Neural cell (in vitro differentiated cells): ENCODE results near the gene GALK2. TPM values are rescaled to one million over a fixed set of nuclear protein-coding genes. Genes with fewer than 3 reads are reported as not detected.

Source experiments
- H2AFZ ChIP-seq: fragments of 200-600, 300-800 bp; sonication (generic), shearing (Covaris generic); 2 replicates; pipeline ENCODE4 v1.6.0; 2014; ENCODE audit warnings: low read depth, mild to moderate bottlenecking, antibody characterized with exemption, low read length, moderate library complexity
- H3F3A ChIP-seq: fragments of 200-600 bp; shearing (Covaris generic); 2 replicates; pipeline ENCODE4 v1.6.1; 2016; ENCODE audit warnings: mild to moderate bottlenecking, moderate library complexity, mixed read lengths, antibody characterized with exemption, low read length; ENCODE audit not compliant: insufficient read depth, poor library complexity, severe bottlenecking
- H3K27ac ChIP-seq: fragments of 200-600, 300-800 bp; sonication (generic), shearing (Covaris generic); 2 replicates; pipeline ENCODE4 v1.5.1; 2014; ENCODE audit warnings: mild to moderate bottlenecking, low read length, moderate library complexity
- H3K27me3 ChIP-seq: fragments of 300-800, 200-600 bp; sonication (generic), shearing (Covaris generic); 2 replicates; pipeline ENCODE4 v1.6.0; 2014; ENCODE audit warnings: mild to moderate bottlenecking, low read depth, low read length, moderate library complexity; ENCODE audit not compliant: insufficient read depth
- H3K36me3 ChIP-seq: fragments of 300-800, 200-600 bp; sonication (generic), shearing (Covaris generic); 2 replicates; pipeline ENCODE4 v1.5.1; 2014; ENCODE audit warnings: mild to moderate bottlenecking, antibody characterized with exemption, low read length, moderate library complexity; ENCODE audit not compliant: insufficient read depth
- H3K4me2 ChIP-seq: fragments of 300-800, 200-600 bp; sonication (generic), shearing (Covaris generic); 2 replicates; pipeline ENCODE4 v1.6.0; 2014; ENCODE audit warnings: mild to moderate bottlenecking, low read length
- H3K4me3 ChIP-seq: fragments of 300-800, 200-600 bp; sonication (generic), shearing (Covaris generic); 2 replicates; pipeline ENCODE4 v1.5.1; 2014; ENCODE audit warnings: mild to moderate bottlenecking, low read length, moderate library complexity
- H3K79me2 ChIP-seq: fragments of 200-600 bp; shearing (Covaris generic); replicated peaks from 2 replicates; pipeline ENCODE4 v1.6.0; 2014; ENCODE audit warnings: mild to moderate bottlenecking, low read length, moderate library complexity; ENCODE audit not compliant: insufficient read depth
- H3K9ac ChIP-seq: fragments of 300-800, 200-600 bp; sonication (generic), shearing (Covaris generic); 2 replicates; pipeline ENCODE4 v1.6.1; 2016; ENCODE audit warnings: mild to moderate bottlenecking, low read length, mixed read lengths
- H3K9me2 ChIP-seq: fragments of 200-600 bp; shearing (Covaris generic); 2 replicates; pipeline ENCODE4 v1.6.1; 2016; ENCODE audit warnings: mild to moderate bottlenecking, low read length, mixed read lengths; ENCODE audit not compliant: insufficient read depth
- H3K9me3 ChIP-seq: fragments of 200-600, 300-800 bp; sonication (generic), shearing (Covaris generic); 2 replicates; pipeline ENCODE4 v1.6.1; 2016; ENCODE audit warnings: mild to moderate bottlenecking, mixed run types, low read length, moderate library complexity, mixed read lengths
- H4K20me1 ChIP-seq: fragments of 200-600 bp; shearing (Covaris generic); 2 replicates; pipeline ENCODE4 v1.6.1; 2016; ENCODE audit warnings: mild to moderate bottlenecking, mixed run types; ENCODE audit not compliant: insufficient read depth
- CTCF ChIP-seq: fragments of 450-650 bp; IDR thresholded peaks from 2 replicates; pipeline ENCODE4 v1.5.1; 2014; ENCODE audit warnings: antibody characterized with exemption, mild to moderate bottlenecking, moderate library complexity; ENCODE audit not compliant: poor library complexity, severe bottlenecking
- EP300 ChIP-seq: fragments of 450-650 bp; conservative IDR thresholded peaks from 2 replicates; pipeline ENCODE4 v1.6.1; 2014; ENCODE audit warnings: antibody characterized with exemption, mild to moderate bottlenecking, moderate library complexity; ENCODE audit not compliant: poor library complexity, severe bottlenecking
- EZH2 ChIP-seq: fragments of 200-600, 300-800 bp; shearing (Covaris generic), sonication (generic); IDR thresholded peaks from 2 replicates; pipeline ENCODE4 v1.6.1; 2014; ENCODE audit warnings: antibody characterized with exemption, low read length, borderline replicate concordance, mild to moderate bottlenecking; ENCODE audit not compliant: insufficient read depth, poor library complexity, severe bottlenecking
- MXI1 ChIP-seq: fragments of 450-650 bp; conservative IDR thresholded peaks from 2 replicates; pipeline ENCODE4 v1.6.1; 2014; ENCODE audit warnings: antibody characterized with exemption, mild to moderate bottlenecking; ENCODE audit not compliant: poor library complexity, severe bottlenecking
- POLR2AphosphoS5 ChIP-seq: IDR thresholded peaks from 2 replicates; pipeline ENCODE4 v1.6.1; 2012
- RAD21 ChIP-seq: fragments of 450-650 bp; conservative IDR thresholded peaks from 2 replicates; pipeline ENCODE4 v1.6.1; 2014; ENCODE audit warnings: antibody characterized with exemption, mild to moderate bottlenecking, moderate library complexity
- REST ChIP-seq: IDR thresholded peaks from 2 replicates; pipeline ENCODE4 v1.6.1; 2012; ENCODE audit warnings: borderline replicate concordance
- SMC3 ChIP-seq: fragments of 450-650 bp; conservative IDR thresholded peaks from 2 replicates; pipeline ENCODE4 v1.6.1; 2014; ENCODE audit warnings: antibody characterized with exemption, mild to moderate bottlenecking, moderate library complexity; ENCODE audit not compliant: poor library complexity
- TAF1 ChIP-seq: IDR thresholded peaks from 2 replicates; pipeline ENCODE4 v1.6.1; 2012; ENCODE audit warnings: low read depth
- polyA plus RNA-seq: library from polyadenylated mRNA; depleted of rRNA; stranded (reverse); fragments of >200 nt; gene quantifications from 2 replicates; pipeline ENCODE4 v1.2.3, GENCODE V29; 2014

GALK2 gene
- polyA plus RNA-seq, 1 donor from 2014 or later = 26.3 TPM

GRCh38 chr15:49154359-49154758, 15.7 kb upstream of the GALK2 start:
- Histone ChIP-seq H3K36me3 (no peaks in the 10 kb centered on the region), H3K4me2 (peak overlapping the region; percentile 76), H3F3A (no peaks in the 10 kb centered on the region), H4K20me1 (no peaks in the 10 kb centered on the region), H3K4me3 (peak overlapping the region; percentile 75), H3K9me2 (no peaks in the 10 kb centered on the region), H3K79me2 (peaks cover 66% of the 10 kb centered on the region), H3K9ac (peak overlapping the region; percentile 96), H3K27ac (peak overlapping the region; percentile 93), H3K9me3 (no peaks in the 10 kb centered on the region), H2AFZ (no peak overlapping the region), H3K27me3 (no peaks in the 10 kb centered on the region)
- TF ChIP-seq SMC3 (no peak), CTCF (no peak), EZH2 (no peak), TAF1 (no peak), MXI1 (no peak), POLR2AphosphoS5 (no peak), RAD21 (no peak), REST (no peak), EP300 (no peak)

GRCh38 chr15:49154799-49155109, 15.3 kb upstream of the GALK2 start:
- H3K36me3 ChIP-seq = no peaks in the 10 kb centered on the region
- H3F3A ChIP-seq = no peaks in the 10 kb centered on the region
- peak overlapping the region; percentile 76 for H3K4me2 ChIP-seq
- peak overlapping the region; percentile 93 for H3K27ac ChIP-seq
- peak overlapping the region; percentile 75 for H3K4me3 ChIP-seq
- H3K79me2 ChIP-seq = peaks cover 62% of the 10 kb centered on the region
- no peaks in the 10 kb centered on the region for H3K27me3 ChIP-seq
- H3K9me3 ChIP-seq = no peaks in the 10 kb centered on the region
- H2AFZ ChIP-seq = peak overlapping the region; percentile 66
- H4K20me1 ChIP-seq = no peaks in the 10 kb centered on the region
- TF ChIP-seq POLR2AphosphoS5 = no peak
- H3K9me2 ChIP-seq = no peaks in the 10 kb centered on the region
- H3K9ac ChIP-seq = peak overlapping the region; percentile 96
